ENCODE measurements around the gene FAM217A.

FAM217A gene

DNA sequence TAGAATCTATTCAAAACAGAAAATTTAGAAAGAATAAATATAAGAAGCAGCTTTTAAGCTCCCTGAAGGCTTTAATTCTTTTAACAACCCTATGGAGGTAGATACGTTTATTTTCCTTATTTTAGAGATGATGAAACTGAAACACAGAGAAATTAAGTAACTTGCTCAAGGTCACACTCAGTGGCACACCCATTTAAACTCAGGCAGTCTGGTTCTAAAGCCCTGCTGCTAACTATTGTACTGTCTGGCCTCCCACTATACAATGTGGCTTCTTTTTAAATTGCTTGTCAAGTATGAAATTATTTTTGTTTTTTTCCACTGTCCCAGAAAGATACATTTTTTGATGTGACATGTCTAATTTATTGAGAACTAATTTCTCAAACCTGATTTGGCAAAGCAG, 55.7 kb downstream of the FAM217A start:
- no peak for DNase-seq (ENCODE audit: low spot score in 2 of 2)

DNA sequence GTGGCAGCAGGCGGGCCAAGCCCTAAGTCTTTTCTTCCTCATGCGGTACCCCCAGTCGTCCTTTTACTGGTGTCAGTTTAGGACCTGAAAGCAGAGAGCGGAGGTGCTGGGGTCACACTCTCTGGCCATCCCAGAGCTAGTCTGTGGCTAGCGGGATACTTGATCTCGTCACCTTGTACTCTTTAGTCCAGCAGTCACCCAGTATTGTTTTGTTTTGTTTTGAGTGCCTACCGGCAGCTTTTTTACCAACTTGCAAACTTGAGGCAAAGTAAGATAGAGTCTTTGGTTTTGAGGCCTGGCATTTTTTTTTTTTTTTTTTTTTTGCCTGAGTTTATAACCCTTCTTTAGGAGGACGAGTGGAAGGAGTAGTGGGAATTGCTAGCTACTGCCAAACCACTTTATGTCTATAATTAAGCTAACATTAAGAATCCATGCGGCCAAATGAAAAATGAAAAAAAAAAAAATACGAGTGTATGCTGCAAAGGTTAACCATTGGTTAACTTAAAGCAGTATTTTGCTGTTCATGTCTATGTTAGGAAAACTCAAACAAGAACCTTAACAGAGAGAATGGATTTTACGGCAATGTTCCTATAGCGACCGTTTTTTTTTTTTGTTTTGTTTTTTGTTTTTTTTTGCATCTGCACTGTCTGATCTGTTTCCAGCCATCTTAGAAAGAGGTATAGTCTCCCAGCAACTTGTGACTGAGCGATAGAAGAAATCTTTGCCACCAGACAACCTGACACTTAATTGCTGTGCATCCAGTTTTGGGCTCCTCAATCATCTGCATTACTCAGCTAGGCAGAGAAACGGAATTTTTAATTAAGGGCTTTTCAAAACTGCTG, 56.9 kb downstream of the FAM217A start:
- H3K27ac Mint-ChIP-seq: peak overlapping the region; percentile 99
- H3K36me3 Mint-ChIP-seq: peaks cover 5% of the 10 kb centered on the region
- H3K4me3 Mint-ChIP-seq: peak overlapping the region; percentile 97
- H3K9me3 Mint-ChIP-seq: no peaks in the 10 kb centered on the region
- DNase-seq (ENCODE audit: low spot score in 2 of 2) (no peak), ATAC-seq (ENCODE audit: low read depth) (no peak)
- peaks cover 28% of the 10 kb centered on the region for H3K4me1 Mint-ChIP-seq
- H3K27me3 Mint-ChIP-seq: no peaks in the 10 kb centered on the region

More for the DNA sequence above, 55.7 kb downstream of the FAM217A start:
- H3K36me3 Mint-ChIP-seq: peaks cover 5% of the 10 kb centered on the region
- no peak for ATAC-seq (ENCODE audit: low read depth)
- no peak overlapping the region for H3K4me3 Mint-ChIP-seq
- H3K27ac Mint-ChIP-seq: peak overlapping the region; percentile 99
- no peaks in the 10 kb centered on the region for H3K9me3 Mint-ChIP-seq
- no peaks in the 10 kb centered on the region for H3K27me3 Mint-ChIP-seq
- H3K4me1 Mint-ChIP-seq: peaks cover 22% of the 10 kb centered on the region

- Mint-ChIP-seq H3K27me3 (no peaks in the 10 kb centered on the region), H3K4me3 (peak overlapping the region; percentile 97), H3K9me3 (no peaks in the 10 kb centered on the region), H3K36me3 (peaks cover 3% of the 10 kb centered on the region), H3K4me1 (peaks cover 24% of the 10 kb centered on the region), H3K27ac (peak overlapping the region; percentile 99)
- ATAC-seq (ENCODE audit: low read depth) (peak; percentile 57), DNase-seq (ENCODE audit: low spot score in 2 of 2) (peak; percentile 76 to 84)
These were observed 57.6 kb downstream of the FAM217A start for GRCh38 chr6:4021133-4021853.

DNA sequence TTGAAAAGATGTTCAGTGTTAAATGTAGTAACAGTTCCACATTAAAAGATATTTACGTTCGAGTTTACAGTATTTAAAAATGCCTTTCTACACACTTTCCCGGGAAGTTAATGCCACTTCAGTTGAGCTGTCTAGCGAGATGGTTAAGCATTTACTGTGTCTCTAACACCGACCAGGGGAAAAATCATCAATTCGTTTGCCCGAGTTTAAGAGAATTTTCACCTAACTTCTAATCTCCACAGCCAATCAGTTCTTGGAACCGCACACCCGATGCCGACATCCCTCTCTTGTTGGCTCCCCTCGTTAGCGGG, 58.2 kb downstream of the FAM217A start:
- no peaks in the 10 kb centered on the region for H3K9me3 Mint-ChIP-seq
- no peak for ATAC-seq (ENCODE audit: low read depth)
- no peak for DNase-seq (ENCODE audit: low spot score in 2 of 2)
- no peaks in the 10 kb centered on the region for H3K27me3 Mint-ChIP-seq
- H3K36me3 Mint-ChIP-seq: peaks cover 3% of the 10 kb centered on the region
- H3K4me3 Mint-ChIP-seq: peak overlapping the region; percentile 97
- peaks cover 28% of the 10 kb centered on the region for H3K4me1 Mint-ChIP-seq
- H3K27ac Mint-ChIP-seq: peak overlapping the region; percentile 99

- Mint-ChIP-seq H3K36me3 (peaks cover 6% of the 10 kb centered on the region), H3K4me1 (peaks cover 37% of the 10 kb centered on the region), H3K9me3 (no peaks in the 10 kb centered on the region), H3K4me3 (peak overlapping the region; percentile 99), H3K27me3 (no peaks in the 10 kb centered on the region), H3K27ac (peak overlapping the region; percentile 99)
- ATAC-seq (ENCODE audit: low read depth): no peak
- DNase-seq (ENCODE audit: low spot score in 2 of 2): no peak
These were observed 60.1 kb downstream of the FAM217A start for GRCh38 chr6:4018924-4019236.
